Left ventricle myocardium inferior (tissue), 1 donor: ENCODE data around the gene LDB1. TPM values are rescaled to one million over a fixed set of nuclear protein-coding genes. Genes with fewer than 3 reads are reported as not detected.

Experiments used
- DNase-seq: peaks from one replicate; pipeline ENCODE4 v3.0.0-alpha.2; 2020
- H3K27ac ChIP-seq: fragments of 200-600 bp; replicated peaks from 2 replicates; pipeline ENCODE4 v1.8.0; 2021
- H3K27me3 ChIP-seq: fragments of 200-600 bp; 2 replicates; pipeline ENCODE4 v1.8.0; 2021; ENCODE audit warnings: low read depth
- H3K36me3 ChIP-seq: fragments of 200-600 bp; 2 replicates; pipeline ENCODE4 v1.8.0; 2021
- H3K4me1 ChIP-seq: fragments of 200-600 bp; 2 replicates; pipeline ENCODE4 v1.8.0; 2021
- H3K4me3 ChIP-seq: fragments of 200-600 bp; 2 replicates; pipeline ENCODE4 v1.8.0; 2021; ENCODE audit warnings: mild to moderate bottlenecking, moderate library complexity
- H3K9me3 ChIP-seq: fragments of 200-600 bp; replicated peaks from 2 replicates; pipeline ENCODE4 v1.8.0; 2021
- intact Hi-C: fragments of 100-400 bp; cut with micrococcal nuclease; formaldehyde crosslinking; loops from one replicate; pipeline ENCODE4 v1.11.0; 2022
- total RNA-seq: library from RNA; stranded (reverse); fragmentation: NEBNext Ultra II Directional; extraction: Animal tissue kit (Norgen Biotek cat#: 25700); gene quantifications from one replicate; pipeline ENCODE4 v1.2.1, GENCODE V29; 2021
- TF ChIP-seq, protein P1 (sequence below): fragments of 200-600 bp; IDR thresholded peaks from 2 replicates; pipeline ENCODE4 v1.8.0; 2021; ENCODE audit warnings: antibody characterized with exemption, mild to moderate bottlenecking, borderline replicate concordance
- donor health status: DM: no; HTN: yes; CAD: no; lungs with severe emphysema.

LDB1 gene
- total RNA-seq, 1 donor from 2014 or later = 52.2 TPM

DNA sequence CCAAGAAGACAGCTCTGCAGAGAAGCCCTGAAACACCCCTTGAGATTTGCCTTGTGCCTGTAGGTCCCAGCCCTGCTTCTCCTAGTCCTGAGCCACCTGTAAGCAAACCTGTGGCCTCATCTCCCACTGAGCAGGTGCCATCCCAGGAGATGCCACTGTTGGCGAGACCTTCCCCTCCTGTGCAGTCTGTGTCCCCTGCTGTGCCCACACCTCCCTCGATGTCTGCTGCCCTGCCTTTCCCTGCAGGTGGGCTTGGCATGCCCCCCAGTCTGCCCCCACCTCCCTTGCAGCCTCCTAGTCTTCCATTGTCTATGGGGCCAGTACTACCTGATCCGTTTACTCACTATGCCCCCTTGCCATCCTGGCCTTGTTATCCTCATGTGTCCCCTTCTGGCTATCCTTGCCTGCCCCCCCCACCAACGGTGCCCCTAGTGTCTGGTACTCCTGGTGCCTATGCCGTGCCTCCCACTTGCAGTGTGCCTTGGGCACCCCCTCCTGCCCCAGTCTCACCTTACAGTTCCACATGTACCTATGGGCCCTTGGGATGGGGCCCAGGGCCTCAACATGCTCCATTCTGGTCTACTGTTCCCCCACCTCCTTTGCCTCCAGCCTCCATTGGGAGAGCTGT, 20.9 kb upstream of the LDB1 start:
- Histone ChIP-seq H3K36me3 (peaks cover 76% of the 10 kb centered on the region), H3K4me3 (no peak overlapping the region), H3K4me1 (peaks cover 23% of the 10 kb centered on the region), H3K27me3 (no peaks in the 10 kb centered on the region), H3K9me3 (no peaks in the 10 kb centered on the region), H3K27ac (no peak overlapping the region)
- no peak for DNase-seq
- TF ChIP-seq, protein P1, sequence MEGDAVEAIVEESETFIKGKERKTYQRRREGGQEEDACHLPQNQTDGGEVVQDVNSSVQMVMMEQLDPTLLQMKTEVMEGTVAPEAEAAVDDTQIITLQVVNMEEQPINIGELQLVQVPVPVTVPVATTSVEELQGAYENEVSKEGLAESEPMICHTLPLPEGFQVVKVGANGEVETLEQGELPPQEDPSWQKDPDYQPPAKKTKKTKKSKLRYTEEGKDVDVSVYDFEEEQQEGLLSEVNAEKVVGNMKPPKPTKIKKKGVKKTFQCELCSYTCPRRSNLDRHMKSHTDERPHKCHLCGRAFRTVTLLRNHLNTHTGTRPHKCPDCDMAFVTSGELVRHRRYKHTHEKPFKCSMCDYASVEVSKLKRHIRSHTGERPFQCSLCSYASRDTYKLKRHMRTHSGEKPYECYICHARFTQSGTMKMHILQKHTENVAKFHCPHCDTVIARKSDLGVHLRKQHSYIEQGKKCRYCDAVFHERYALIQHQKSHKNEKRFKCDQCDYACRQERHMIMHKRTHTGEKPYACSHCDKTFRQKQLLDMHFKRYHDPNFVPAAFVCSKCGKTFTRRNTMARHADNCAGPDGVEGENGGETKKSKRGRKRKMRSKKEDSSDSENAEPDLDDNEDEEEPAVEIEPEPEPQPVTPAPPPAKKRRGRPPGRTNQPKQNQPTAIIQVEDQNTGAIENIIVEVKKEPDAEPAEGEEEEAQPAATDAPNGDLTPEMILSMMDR = no peak
- intact Hi-C loops = no loop called here

DNA sequence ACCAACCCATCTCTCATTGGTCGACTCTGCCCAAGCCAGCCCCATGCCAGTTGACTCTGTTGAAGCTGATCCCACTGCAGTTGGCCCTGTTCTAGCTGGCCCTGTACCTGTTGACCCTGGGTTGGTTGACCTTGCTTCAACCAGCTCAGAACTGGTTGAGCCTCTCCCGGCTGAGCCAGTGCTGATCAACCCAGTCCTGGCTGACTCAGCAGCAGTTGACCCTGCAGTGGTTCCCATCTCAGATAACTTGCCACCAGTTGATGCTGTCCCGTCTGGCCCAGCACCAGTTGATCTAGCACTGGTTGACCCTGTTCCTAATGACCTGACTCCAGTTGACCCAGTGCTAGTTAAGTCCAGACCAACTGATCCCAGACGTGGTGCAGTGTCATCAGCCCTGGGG, 20.1 kb upstream of the LDB1 start:
- intact Hi-C loops = no loop called here

DNA sequence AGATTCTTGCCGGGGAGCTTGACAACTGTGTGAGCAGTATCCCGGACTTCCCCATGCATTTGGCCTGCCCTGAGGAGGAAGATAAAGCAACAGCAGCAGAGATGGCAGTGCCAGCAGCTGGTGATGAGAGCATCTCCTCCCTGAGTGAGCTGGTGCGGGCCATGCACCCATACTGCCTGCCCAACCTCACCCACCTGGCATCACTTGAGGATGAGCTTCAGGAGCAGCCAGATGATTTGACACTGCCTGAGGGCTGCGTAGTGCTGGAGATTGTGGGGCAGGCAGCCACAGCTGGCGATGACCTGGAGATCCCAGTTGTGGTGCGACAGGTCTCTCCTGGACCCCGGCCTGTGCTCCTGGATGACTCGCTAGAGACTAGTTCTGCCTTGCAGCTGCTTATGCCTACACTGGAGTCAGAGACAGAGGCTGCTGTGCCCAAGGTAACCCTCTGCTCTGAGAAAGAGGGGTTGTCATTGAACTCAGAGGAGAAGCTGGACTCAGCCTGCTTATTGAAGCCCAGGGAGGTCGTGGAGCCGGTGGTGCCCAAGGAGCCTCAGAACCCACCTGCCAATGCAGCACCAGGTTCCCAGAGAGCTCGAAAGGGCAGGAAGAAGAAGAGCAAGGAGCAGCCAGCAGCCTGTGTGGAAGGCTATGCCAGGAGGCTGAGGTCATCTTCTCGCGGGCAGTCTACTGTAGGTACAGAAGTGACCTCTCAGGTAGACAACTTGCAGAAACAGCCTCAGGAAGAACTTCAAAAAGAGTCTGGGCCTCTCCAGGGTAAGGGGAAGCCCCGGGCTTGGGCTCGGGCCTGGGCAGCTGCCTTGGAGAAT, 19.3 kb upstream of the LDB1 start:
- H3K9me3 ChIP-seq = no peaks in the 10 kb centered on the region

More for the DNA sequence above, 20.1 kb upstream of the LDB1 start:
- peaks cover 31% of the 10 kb centered on the region for H3K4me1 ChIP-seq
- H3K4me3 ChIP-seq = no peak overlapping the region
- H3K36me3 ChIP-seq = peaks cover 72% of the 10 kb centered on the region
- H3K9me3 ChIP-seq = no peaks in the 10 kb centered on the region
- H3K27ac ChIP-seq = no peak overlapping the region
- TF ChIP-seq, protein P1 = no peak
- no peak for DNase-seq
- no peaks in the 10 kb centered on the region for H3K27me3 ChIP-seq

DNA sequence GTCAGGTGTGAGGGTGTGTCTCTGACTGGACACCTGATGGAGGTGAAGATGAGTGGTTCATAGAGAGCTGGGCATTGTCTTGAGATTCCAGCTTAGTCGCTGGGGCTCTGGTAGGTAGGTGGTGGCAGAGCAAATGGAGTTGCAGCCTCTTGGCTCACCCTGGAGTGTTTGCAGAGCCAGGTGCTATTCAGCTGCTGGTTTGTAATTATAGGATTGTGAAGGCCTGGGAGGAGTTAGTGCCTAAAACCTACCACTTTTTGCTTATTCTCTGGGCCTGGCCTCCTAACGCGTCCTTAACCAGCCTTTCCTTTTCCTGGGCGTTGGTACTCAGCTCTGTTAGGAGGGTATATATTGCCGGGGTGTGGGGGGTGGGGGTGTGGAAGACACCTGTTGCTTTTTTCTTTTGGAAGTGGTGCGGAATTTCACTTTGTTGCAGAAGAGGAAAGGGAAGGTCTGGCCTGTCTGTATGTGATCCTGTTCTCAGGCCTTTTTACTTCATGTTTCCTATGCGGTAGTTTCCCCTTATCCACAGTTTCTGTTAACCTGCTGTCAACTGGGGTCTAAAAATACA, 15.9 kb upstream of the LDB1 start:
- Histone ChIP-seq H3K4me1 (peaks cover 62% of the 10 kb centered on the region), H3K4me3 (no peak overlapping the region), H3K27me3 (no peaks in the 10 kb centered on the region), H3K27ac (peak overlapping the region; percentile 59), H3K36me3 (peaks cover 34% of the 10 kb centered on the region), H3K9me3 (no peaks in the 10 kb centered on the region)
- TF ChIP-seq, protein P1 = no peak
- intact Hi-C loops = no loop called here
- no peak for DNase-seq

More for the DNA sequence above, 19.3 kb upstream of the LDB1 start:
- no peaks in the 10 kb centered on the region for H3K27me3 ChIP-seq
- peaks cover 38% of the 10 kb centered on the region for H3K4me1 ChIP-seq
- no peak overlapping the region for H3K27ac ChIP-seq
- H3K36me3 ChIP-seq = peaks cover 65% of the 10 kb centered on the region
- H3K4me3 ChIP-seq = no peak overlapping the region
- intact Hi-C loops = no loop called here
- TF ChIP-seq, protein P1 = no peak
- no peak for DNase-seq

DNA sequence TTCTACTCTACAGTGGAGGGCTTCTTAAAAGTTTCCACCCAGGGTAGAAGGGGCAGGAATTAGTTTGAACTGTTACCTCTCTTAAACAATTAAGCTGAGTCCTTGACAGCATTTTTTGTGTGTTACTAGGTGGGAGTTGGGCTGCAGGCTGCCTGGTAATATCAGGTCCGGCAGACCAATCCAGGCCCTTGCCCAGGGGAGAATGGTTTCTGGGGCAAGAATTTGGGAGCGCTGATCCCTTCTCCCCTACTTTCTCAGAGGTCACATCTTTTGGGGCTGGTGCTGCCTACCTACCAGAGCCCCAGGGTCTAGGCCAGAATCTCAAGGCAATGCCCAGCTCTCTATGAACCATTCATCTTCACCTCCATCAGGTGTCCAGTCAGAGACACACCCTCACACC, 14.2 kb upstream of the LDB1 start:
- no peak overlapping the region for H3K27ac ChIP-seq
- peaks cover 18% of the 10 kb centered on the region for H3K36me3 ChIP-seq
- TF ChIP-seq, protein P1 = no peak
- intact Hi-C loops = no loop called here
- H3K4me1 ChIP-seq = peaks cover 62% of the 10 kb centered on the region
- H3K27me3 ChIP-seq = no peaks in the 10 kb centered on the region
- DNase-seq = no peak
- H3K4me3 ChIP-seq = peak overlapping the region; percentile 83
- no peaks in the 10 kb centered on the region for H3K9me3 ChIP-seq
